Measurements from ENCODE around the gene CP. TPM values are rescaled to one million over a fixed set of nuclear protein-coding genes. Genes with fewer than 3 reads are reported as not detected.

The CP gene
- total RNA-seq, 3 donors from 2014 or later (not counting 1 experiment from before 2014, with no cell fraction given): not detected

- no peaks in the 10 kb centered on the region for H3K36me3 Mint-ChIP-seq
- intact Hi-C loops (cut with micrococcal nuclease): no loop called here
- H3K36me3 ChIP-seq (ENCODE audit: control insufficient read depth, insufficient read depth, low read length): no peaks in the 10 kb centered on the region
- H3K9me3 ChIP-seq (ENCODE audit: control insufficient read depth, insufficient read depth, low read length): no peaks in the 10 kb centered on the region
- H3K27ac Mint-ChIP-seq: no peak overlapping the region
- H3K4me3 ChIP-seq (ENCODE audit: low read length): no peak overlapping the region
- H3K4me1 Mint-ChIP-seq: no peaks in the 10 kb centered on the region
- DNase-seq (no peak), ATAC-seq (no peak)
- no peaks in the 10 kb centered on the region for H3K4me1 ChIP-seq (ENCODE audit: control insufficient read depth, insufficient read depth, low read length)
- H3K27me3 Mint-ChIP-seq (ENCODE audit: low read depth in 2 of 2): peaks cover 0 to 3% of the 10 kb centered on the region in 2 donors
- no peak overlapping the region for H3K4me3 Mint-ChIP-seq
- H3K27me3 ChIP-seq (ENCODE audit: control insufficient read depth, insufficient read depth, low read length): no peaks in the 10 kb centered on the region
- H3K27ac ChIP-seq (ENCODE audit: low read length): no peak overlapping the region
- H3K9me3 Mint-ChIP-seq: no peaks in the 10 kb centered on the region
- TF ChIP-seq CTCF (IDR thresholded peaks at IDR 0.05): no peak
Measured at GRCh38 chr3:149266736-149267135, 45.1 kb upstream of the CP start.

- Mint-ChIP-seq H3K27ac (no peak overlapping the region), H3K36me3 (no peaks in the 10 kb centered on the region), H3K9me3 (no peaks in the 10 kb centered on the region), H3K27me3 (ENCODE audit: low read depth in 2 of 2) (peaks cover 0 to 5% of the 10 kb centered on the region in 2 donors), H3K4me3 (no peak overlapping the region), H3K4me1 (no peaks in the 10 kb centered on the region)
- Histone ChIP-seq H3K27me3 (ENCODE audit: control insufficient read depth, insufficient read depth, low read length) (no peaks in the 10 kb centered on the region), H3K4me3 (ENCODE audit: low read length) (no peak overlapping the region), H3K4me1 (ENCODE audit: control insufficient read depth, insufficient read depth, low read length) (no peaks in the 10 kb centered on the region), H3K36me3 (ENCODE audit: control insufficient read depth, insufficient read depth, low read length) (no peaks in the 10 kb centered on the region), H3K9me3 (ENCODE audit: control insufficient read depth, insufficient read depth, low read length) (no peaks in the 10 kb centered on the region), H3K27ac (ENCODE audit: low read length) (no peak overlapping the region)
- TF ChIP-seq CTCF (IDR thresholded peaks at IDR 0.05): no peak
- ATAC-seq: no peak
- intact Hi-C loops (cut with micrococcal nuclease): no loop called here
- WGBS (ENCODE audit: insufficient coverage): no CpG with 5 or more reads among the region's 1 CpG
- DNase-seq: no peak
Measured at GRCh38 chr3:149263856-149264255, 42.2 kb upstream of the CP start.

- H3K4me3 ChIP-seq (ENCODE audit: low read length): no peak overlapping the region
- H3K27ac ChIP-seq (ENCODE audit: low read length): no peak overlapping the region
- Mint-ChIP-seq H3K27ac (no peak overlapping the region), H3K27me3 (ENCODE audit: low read depth in 2 of 2) (peaks cover 0 to 5% of the 10 kb centered on the region in 2 donors), H3K9me3 (no peaks in the 10 kb centered on the region), H3K36me3 (no peaks in the 10 kb centered on the region), H3K4me1 (no peaks in the 10 kb centered on the region), H3K4me3 (no peak overlapping the region)
- H3K36me3 ChIP-seq (ENCODE audit: control insufficient read depth, insufficient read depth, low read length): no peaks in the 10 kb centered on the region
- DNase-seq (no peak), ATAC-seq (no peak)
- 79% methylated on average over 4 of the region's 4 CpGs for WGBS (ENCODE audit: insufficient coverage)
- no peaks in the 10 kb centered on the region for H3K9me3 ChIP-seq (ENCODE audit: control insufficient read depth, insufficient read depth, low read length)
- intact Hi-C loops (cut with micrococcal nuclease): no loop called here
- TF ChIP-seq CTCF (IDR thresholded peaks at IDR 0.05): no peak
- no peaks in the 10 kb centered on the region for H3K4me1 ChIP-seq (ENCODE audit: control insufficient read depth, insufficient read depth, low read length)
- no peaks in the 10 kb centered on the region for H3K27me3 ChIP-seq (ENCODE audit: control insufficient read depth, insufficient read depth, low read length)
Measured at GRCh38 chr3:149258714-149259113, 37.1 kb upstream of the CP start.

- H3K27me3 Mint-ChIP-seq (ENCODE audit: low read depth in 2 of 2): peaks cover 0 to 5% of the 10 kb centered on the region in 2 donors
- ATAC-seq (no peak), DNase-seq (no peak)
- H3K4me3 Mint-ChIP-seq: no peak overlapping the region
- Histone ChIP-seq H3K9me3 (ENCODE audit: control insufficient read depth, insufficient read depth, low read length) (no peaks in the 10 kb centered on the region), H3K4me1 (ENCODE audit: control insufficient read depth, insufficient read depth, low read length) (no peaks in the 10 kb centered on the region), H3K27me3 (ENCODE audit: control insufficient read depth, insufficient read depth, low read length) (no peaks in the 10 kb centered on the region), H3K36me3 (ENCODE audit: control insufficient read depth, insufficient read depth, low read length) (no peaks in the 10 kb centered on the region), H3K4me3 (ENCODE audit: low read length) (no peak overlapping the region), H3K27ac (ENCODE audit: low read length) (no peak overlapping the region)
- no peaks in the 10 kb centered on the region for H3K9me3 Mint-ChIP-seq
- H3K27ac Mint-ChIP-seq: no peak overlapping the region
- H3K4me1 Mint-ChIP-seq: no peaks in the 10 kb centered on the region
- WGBS (ENCODE audit: insufficient coverage): 74% methylated on average over 3 of the region's 3 CpGs
- intact Hi-C loops (cut with micrococcal nuclease): no loop called here
- H3K36me3 Mint-ChIP-seq: no peaks in the 10 kb centered on the region
- no peak for TF ChIP-seq CTCF (IDR thresholded peaks at IDR 0.05)
Measured at GRCh38 chr3:149258298-149258697, 36.7 kb upstream of the CP start.

Data from natural killer cell (primary cell).